ENCODE data around the gene SMR3A.

SMR3A gene

DNA sequence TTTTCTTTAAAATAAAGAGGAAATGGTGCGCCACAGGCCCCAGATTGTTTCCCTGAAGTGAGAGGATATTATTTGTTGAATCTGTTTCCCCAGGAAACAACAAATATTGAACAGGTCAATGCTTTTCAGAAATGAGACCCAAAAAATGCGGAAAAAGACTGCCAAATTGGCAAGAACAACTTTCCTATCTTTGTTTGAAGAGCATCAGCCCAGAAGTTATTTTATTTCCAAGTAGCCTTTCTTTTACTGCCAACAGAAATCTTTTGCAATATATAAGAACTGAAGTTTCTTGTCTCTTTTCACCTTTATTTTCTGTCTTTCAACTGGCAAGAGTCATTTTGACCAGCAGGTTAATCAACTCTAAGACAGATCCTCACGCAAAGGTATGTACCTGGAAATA is at the start of gene SMR3A:
TSS of gene SMR3A (plus strand) at position 301 of the 400 bp plus-strand sequence. CDS start 1,356 bp downstream, outside the sequence.
- no peak for DNase-seq

DNA sequence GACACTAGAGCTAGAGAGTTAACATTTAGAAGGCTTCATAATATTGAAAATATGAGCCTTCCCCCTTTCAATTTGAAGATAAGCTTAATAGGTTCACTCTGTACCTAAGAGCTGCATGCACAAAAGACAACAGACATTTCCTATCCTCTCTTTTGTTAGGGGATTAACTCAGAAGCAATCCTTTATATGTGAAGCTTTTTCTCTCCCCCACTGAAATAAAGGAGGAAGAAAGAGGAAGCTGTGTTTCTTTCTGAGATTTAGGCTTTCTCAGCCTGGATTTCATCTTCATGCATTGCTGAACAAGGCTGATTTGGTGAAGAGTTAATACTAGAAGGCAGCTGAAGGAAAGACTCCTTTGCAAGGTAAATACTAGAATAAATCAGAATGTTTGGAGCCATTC is 46.8 kb upstream of the SMR3A start:
- DNase-seq: no peak

DNA sequence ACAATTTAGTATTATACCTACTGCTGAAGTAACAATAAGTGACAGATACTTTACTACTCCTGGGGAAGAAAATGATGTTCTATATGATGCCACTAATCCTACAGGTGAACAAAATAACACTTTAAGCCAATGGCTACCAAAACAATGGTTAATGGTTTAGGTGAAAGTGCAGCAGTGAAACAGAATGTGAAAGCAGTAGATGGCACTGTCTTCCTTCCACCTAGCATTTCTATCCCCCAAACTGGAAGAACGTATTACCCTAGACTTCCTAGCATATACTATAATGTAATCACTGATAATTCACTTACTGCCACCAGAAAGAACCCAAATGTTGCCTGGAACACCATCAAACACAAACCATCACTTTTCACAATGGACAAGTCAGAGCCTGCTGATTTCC is 44.6 kb upstream of the SMR3A start:
- no peak for DNase-seq

DNA sequence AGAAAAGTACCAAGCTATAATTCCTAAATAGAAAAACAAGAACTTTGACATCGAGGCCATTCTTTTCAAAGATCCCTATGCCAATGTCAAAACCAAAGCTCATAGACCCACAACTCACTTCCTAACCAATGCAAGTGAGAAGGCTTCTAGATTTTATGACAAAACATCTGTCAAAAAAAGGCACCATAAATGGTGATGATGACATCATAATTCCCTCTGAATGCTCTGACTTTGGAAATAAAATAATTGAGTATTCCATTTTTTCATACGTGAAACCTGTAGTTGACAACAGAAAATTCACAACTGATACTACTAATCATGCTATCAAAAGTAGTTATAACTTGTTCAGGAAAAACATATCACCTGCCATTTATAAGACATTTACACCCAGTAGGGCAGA is 34.5 kb upstream of the SMR3A start:
- DNase-seq: no peak

DNA sequence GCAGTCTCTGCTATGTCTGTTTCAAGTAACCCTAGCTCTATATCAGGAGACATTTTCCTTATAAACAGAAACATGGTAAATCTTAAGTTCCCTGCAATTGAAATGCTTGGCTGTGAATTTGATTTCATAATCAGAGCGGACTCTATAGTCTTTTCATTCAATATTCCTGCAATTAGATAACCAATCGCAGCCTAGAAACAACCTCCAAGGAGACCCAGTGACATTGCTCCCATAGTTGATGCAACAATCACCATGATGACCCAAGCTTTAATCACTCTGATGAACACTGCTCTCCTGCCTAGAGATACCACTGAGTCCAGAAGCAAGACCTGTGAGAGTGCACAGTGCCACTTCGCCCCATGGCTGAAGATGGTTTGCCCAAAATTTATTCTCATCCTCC is 25.9 kb upstream of the SMR3A start, which contains the start of gene CABS1:
TSS of gene CABS1 (plus strand) at position 301 of the 400 bp plus-strand sequence. CDS start at position 360, 59 bp downstream.
- no peak for DNase-seq

DNA sequence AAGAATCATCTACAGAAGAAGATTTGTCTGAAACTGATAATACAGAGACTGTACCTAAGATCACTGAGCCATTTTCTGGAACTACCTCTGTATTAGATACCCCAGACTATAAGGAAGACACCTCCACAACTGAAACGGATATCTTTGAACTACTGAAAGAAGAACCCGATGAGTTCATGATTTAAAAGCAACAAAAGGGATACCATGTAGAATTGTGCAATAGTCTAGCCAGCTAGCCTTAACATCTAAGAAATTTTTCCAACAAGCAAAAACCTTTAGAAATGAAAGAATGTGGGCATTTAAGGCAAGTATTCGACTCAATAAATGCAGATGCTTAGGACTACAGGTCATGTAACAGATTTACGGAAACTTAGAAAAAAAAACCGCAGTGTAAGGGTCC is 24.5 kb upstream of the SMR3A start:
- DNase-seq: no peak

GRCh38 chr4:70337886-70338420 is 22.6 kb upstream of the SMR3A start:
- DNase-seq: no peak

DNA sequence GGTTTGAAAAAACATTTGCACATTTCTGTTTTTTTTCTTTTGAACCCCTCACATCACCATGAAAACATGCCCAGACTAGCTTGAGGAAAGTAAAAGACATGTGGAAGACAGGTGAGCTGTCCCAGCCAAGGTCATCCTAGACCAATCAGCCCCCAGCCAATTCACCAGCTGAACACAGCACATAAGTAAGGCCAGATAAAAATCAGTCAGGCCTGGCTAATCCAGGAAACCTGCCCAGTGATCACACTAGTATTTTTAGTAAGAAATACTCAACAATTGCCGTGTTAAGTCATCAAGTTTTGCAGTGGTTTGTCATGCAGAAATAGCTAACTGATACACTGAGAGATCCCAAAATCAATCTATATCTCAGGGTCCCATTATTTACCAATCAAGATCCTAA is 4.4 kb upstream of the SMR3A start:
- DNase-seq: no peak

DNA sequence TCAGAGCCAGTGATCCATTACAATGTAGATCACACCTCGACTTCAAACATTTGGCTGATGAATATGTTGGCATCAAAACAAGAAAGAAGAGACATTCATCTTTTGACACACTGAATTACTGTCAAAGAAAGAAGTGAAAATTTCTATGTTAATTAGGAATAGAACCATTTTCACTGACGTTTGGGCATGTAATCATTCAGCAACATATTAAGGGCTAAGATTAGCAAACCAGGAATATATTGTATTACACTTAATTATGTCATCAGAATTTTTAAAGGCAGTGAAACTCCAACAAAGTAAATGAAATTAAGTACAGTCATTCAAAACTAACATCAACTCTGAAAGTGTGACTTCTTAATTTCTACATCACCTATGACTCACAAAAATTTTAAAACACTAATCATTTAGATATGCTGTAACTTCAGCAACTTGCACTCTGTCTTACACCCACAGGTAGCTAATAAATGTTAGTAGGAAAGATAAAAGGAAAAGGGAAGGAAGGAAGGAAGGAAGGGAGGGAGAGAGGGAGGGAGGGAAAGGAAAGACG is 1.4 kb upstream of the SMR3A start:
- DNase-seq: no peak

- no peak for DNase-seq
These were observed 3.4 kb downstream of the SMR3A start for GRCh38 chr4:70364002-70364401.

- DNase-seq: no peak
These were observed 4.9 kb downstream of the SMR3A start for GRCh38 chr4:70365479-70365878.

DNA sequence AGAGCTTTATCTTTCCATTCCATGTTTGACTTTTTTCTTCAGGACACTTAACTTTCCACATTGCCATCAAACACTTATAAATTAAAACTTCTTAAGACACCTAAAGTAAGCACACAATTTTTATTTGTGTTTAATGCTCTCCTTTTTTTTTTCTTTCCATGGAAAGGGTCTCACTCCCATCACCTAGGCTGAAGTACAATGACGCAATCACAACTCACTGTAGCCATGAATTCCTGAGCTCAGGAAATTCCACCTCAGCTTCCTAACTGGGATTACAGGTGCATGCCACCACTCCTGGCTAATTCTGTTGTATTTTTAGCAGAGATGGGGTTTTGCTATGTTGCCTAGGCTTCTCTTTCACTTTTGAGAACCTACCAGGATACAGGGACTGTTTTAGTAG is 7.3 kb downstream of the SMR3A start:
- no peak for DNase-seq

- DNase-seq: no peak
These were observed 11.4 kb downstream of the SMR3A start for GRCh38 chr4:70371987-70372386.

GRCh38 chr4:70372760-70373159 is 12.2 kb downstream of the SMR3A start:
- DNase-seq: no peak

DNA sequence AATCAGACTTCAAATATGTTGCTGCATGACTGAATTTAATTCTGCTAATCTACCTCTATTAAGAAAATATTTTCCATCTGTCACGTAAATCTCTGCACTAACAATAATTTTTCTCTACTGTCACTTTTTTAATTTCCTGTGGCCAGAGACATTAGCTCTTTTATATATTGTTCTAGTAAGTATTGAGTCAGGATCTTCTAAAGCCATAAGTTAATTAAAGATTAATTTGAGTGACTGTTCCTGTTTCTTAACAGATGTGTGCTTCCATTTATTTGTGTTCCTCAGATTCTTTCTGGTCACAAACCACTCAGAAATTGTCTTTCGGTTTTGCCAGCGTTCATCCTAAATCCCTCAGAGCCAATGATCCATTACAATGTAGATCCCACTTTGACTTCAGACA is 20.0 kb downstream of the SMR3A start:
- no peak for DNase-seq

DNA sequence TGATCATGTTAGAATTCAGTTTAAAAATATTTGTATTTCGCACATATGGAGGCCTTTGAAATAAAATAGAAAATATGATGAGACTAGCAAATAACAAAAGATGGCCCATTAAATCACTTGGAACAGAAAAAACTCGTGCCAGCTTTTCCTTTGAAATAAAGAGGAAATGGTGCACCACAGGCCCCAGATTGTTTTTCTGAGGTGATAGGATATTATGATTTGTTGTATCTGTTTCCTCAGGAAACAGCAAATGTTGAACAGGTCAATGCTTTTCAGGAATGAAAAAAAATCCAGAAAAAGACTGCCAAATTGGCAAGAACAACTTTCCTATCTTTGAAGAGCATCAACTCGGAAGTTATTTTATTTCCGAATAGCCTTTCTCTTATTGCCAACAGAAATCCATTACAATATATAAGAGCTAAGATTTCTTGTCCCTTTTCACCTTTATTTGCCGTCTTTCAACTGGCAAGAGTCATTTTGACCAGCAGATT is 22.2 kb downstream of the SMR3A start, which contains the start of gene SMR3B:
TSS of gene SMR3B (plus strand) at position 441 of the 491 bp plus-strand sequence. CDS start 1,380 bp downstream, outside the sequence.
- no peak for DNase-seq

DNA sequence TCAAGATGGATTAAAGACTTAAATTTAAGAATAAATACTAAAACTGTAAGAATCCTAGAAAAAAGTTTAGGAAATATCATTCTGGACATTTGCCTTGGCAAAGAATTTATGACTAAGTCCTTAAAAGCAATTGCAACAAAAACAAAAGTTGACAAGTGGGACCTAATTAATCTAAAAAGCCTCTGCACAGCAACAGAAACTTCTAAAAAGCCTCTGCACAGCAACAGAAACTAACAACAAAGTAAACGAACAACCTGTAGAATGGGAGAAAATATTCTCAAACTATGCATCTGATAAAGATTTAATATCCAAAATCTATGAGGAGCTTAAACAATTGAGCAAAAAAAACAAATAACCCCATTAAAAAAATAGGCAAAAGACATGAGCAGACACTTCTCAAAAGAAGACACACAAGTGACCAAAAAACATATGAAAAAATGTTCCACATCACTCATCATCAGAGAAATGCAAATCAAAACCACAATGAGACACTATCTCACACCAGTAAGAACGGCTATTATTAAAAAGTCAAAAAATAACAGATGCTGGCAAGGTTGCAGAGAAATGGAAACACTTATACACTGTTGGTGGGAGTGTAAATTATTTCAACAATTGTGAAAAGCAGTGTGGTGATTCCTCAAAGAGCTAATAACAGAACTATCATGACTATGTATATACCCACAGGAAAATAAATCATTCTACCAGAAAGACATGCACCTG is 31.7 kb downstream of the SMR3A start:
- DNase-seq: no peak

- DNase-seq: no peak
These were observed 37.0 kb downstream of the SMR3A start, which contains the start of gene OPRPN for GRCh38 chr4:70397580-70397979. OPRPN (plus strand) TSS chr4:70397940; CDS start chr4:70399286, 1,346 bp downstream.

- no peak for DNase-seq
These were observed 38.8 kb downstream of the SMR3A start for GRCh38 chr4:70399319-70399718.

GRCh38 chr4:70402762-70403161 is 42.2 kb downstream of the SMR3A start:
- no peak for DNase-seq

- no peak for DNase-seq
These were observed 45.2 kb downstream of the SMR3A start for GRCh38 chr4:70405765-70406164.
